NCI-H345 (cell line): Measurements from ENCODE around the gene SUCO.

Experiments used
- DNase-seq: peaks from one replicate; lab custom pipeline; 2025; lab: John Stamatoyannopoulos, UW

SUCO gene

GRCh38 chr1:172646653-172647052 is 113.7 kb downstream of the SUCO start:
- no peak for DNase-seq

GRCh38 chr1:172647110-172647564 is 114.2 kb downstream of the SUCO start:
- no peak for DNase-seq

- no peak for DNase-seq
Measured at GRCh38 chr1:172647987-172648386, 115.0 kb downstream of the SUCO start.

DNA sequence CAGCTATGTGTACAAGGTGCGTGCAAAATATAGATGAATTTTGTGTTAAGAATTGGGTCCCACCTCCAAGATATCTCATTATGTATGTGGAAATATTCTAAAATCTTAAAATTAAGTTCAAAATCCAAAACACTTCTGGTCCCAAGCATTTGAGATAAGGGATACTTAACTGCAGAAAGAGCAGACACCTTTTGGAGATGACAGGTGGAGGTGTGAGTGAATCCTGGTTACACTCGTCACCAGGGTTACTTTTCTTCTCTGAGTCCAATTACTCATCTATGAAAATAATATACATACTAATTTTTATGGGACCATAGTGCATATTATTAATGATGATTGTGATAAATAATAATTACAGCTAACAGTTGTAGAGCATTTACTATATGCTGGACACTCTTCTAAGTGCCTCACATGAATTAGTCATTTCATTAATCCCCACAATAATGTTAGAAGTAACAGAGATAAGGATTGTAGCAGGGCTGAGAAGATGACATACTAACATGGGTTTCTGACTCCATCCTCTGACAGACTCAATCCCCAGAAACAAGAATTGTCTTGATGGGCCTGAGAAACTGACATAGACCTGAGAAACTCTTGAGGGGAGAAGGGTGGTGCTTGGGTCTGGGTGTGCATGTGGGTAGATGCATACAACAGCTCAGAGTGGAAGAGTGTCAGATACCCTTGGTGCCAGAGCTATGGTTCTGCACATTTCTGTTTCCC is 117.7 kb downstream of the SUCO start:
- no peak for DNase-seq

DNA sequence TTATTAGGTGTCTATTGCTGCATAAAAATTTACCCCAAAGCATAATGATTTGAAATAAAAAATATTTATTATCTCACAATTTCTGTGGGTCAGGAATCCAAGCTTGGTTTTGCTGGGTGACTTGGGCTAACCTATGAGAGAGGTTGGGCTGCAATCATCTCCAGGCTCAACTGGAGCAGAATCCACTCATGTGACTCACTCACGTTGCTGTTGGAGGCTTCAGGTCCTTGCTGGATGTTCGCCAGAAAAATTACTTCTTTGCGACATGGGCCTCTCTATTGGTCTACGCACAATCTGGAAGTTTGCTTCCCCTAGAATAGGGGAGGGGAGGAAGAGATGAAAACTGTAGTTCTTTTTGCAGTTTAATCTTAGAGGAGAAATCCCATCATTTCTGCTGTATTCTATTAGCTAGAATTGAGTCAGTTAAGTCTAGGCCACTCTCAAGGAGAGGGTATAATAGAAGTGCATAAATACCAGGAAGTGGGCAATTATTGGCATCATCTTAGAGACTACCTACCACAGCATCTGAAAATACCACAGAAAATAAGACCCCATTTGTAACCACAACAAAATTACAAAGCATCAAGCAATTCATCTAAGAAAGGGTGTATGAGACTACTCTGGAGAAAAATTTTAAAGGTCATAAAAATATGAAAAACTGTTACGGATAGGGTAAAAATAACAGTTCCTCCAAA is 120.2 kb downstream of the SUCO start:
- DNase-seq, result no peak

DNA sequence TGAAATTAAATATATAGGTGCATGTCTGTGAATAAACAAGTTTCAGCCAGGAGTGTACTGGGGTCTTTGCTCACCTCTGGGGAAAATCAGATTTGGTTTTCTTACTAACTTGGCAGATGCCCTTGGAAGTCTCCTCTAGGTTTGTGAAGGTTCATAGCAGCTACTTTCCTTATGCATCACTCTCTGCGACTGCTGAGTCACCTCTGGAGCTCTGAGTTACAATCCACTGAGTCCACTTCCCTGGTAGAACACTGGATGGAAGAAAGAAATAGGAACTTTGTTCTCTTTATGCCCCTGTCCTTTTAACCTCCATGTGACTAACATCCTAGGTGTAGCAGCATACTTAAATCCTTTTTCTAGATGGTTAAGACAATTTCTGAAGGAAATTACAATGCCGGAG is 121.6 kb downstream of the SUCO start:
- no peak for DNase-seq

DNA sequence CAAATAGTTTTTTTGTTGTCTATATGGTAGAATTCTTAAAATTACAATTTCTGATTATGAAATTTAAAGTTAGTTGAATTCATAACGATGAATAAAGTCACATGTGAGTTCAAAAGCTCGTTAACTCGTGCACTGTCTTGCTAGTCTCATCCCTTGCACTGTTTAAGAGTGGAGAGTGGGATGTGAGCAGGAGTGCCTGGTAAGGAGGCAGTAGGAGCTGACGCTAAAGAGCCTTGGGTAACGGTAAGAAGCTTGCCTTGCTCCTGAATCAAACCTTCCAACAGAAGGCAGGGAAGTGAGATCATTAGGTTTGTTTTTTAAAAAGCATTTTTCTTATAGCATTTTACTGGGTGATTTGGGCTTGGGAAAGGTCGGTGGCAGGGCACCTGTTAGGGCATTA is 123.6 kb downstream of the SUCO start:
- no peak for DNase-seq

- DNase-seq, result no peak
Measured at GRCh38 chr1:172657586-172657985, 124.6 kb downstream of the SUCO start.

DNA sequence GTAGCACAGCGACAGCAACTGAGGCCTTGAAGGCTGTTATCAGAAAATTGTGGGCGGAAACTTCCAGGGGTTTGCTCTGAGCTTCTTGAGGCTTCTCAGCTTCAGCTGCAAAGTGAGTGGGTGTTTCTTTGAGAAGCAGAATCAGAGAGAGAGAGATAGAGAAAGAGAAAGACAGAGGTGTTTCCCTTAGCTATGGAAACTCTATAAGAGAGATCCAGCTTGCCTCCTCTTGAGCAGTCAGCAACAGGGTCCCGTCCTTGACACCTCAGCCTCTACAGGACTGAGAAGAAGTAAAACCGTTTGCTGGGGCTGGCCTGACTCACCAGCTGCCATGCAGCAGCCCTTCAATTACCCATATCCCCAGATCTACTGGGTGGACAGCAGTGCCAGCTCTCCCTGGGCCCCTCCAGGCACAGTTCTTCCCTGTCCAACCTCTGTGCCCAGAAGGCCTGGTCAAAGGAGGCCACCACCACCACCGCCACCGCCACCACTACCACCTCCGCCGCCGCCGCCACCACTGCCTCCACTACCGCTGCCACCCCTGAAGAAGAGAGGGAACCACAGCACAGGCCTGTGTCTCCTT is 126.0 kb downstream of the SUCO start, which contains the start of gene FASLG:
Gene FASLG, plus strand, starts transcription at position 233 of the 583 bp plus-strand sequence. Its CDS starts 99 bp downstream, at position 332.
- DNase-seq, result no peak

- no peak for DNase-seq
Measured at GRCh38 chr1:172661107-172661506, 128.2 kb downstream of the SUCO start.
